A673 (cell line): Measurements from ENCODE around the gene ROBO4.

Source experiments
- EZH2 ChIP-seq: fragments of 200-600 bp; sonication (generic); IDR thresholded peaks from 2 replicates; pipeline ENCODE4 v1.6.1; 2017; ENCODE audit warnings: borderline replicate concordance, low read depth, mild to moderate bottlenecking, mixed read lengths, antibody characterized with exemption, low read length; ENCODE audit not compliant: poor library complexity, severe bottlenecking
- TF ChIP-seq, protein P1 (sequence below): fragments of 300-800, 200-600 bp; sonication (generic); conservative IDR thresholded peaks from 2 replicates; pipeline ENCODE4 v1.5.1; 2017; ENCODE audit warnings: low read depth, mild to moderate bottlenecking, antibody characterized with exemption, low read length, moderate library complexity, mixed read lengths

DNA sequence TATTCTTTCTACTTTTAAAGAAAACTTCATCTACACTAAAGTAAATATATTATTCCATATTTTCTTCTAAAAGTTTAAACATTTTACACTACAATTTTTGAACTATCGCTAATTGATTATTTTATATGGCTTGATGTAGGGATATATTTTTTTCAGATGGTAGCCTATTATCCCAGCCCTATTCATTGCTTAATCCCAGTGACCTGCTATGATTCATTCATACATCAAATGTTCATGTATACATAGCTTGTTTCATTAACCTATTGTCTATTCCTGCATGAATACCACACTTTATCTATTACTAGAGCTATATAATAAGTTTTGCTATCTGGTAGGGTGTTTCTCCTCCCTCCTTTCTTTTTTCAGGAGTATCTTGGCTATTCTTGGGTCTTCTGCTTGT, 5.0 kb upstream of the ROBO4 start:
- no peak for TF ChIP-seq EZH2
- TF ChIP-seq, protein P1, sequence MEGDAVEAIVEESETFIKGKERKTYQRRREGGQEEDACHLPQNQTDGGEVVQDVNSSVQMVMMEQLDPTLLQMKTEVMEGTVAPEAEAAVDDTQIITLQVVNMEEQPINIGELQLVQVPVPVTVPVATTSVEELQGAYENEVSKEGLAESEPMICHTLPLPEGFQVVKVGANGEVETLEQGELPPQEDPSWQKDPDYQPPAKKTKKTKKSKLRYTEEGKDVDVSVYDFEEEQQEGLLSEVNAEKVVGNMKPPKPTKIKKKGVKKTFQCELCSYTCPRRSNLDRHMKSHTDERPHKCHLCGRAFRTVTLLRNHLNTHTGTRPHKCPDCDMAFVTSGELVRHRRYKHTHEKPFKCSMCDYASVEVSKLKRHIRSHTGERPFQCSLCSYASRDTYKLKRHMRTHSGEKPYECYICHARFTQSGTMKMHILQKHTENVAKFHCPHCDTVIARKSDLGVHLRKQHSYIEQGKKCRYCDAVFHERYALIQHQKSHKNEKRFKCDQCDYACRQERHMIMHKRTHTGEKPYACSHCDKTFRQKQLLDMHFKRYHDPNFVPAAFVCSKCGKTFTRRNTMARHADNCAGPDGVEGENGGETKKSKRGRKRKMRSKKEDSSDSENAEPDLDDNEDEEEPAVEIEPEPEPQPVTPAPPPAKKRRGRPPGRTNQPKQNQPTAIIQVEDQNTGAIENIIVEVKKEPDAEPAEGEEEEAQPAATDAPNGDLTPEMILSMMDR = no peak
